HG02884 (cell line): Measurements from ENCODE around the gene PIK3CB.
A peak's percentile ranks its signal among the peaks of the same experiment; 100 is the strongest.

ENCODE experiments used
- ATAC-seq: cut with Tn5 transposase; IDR thresholded peaks from one replicate; pipeline ENCODE4 v1.9.1; 2021; ENCODE audit warnings: mild to moderate bottlenecking, moderate library complexity; ENCODE audit not compliant: unreplicated experiment

PIK3CB gene

GRCh38 chr3:138768125-138768524, 66.6 kb downstream of the PIK3CB start:
- no peak for ATAC-seq

- no peak for ATAC-seq
Measured at GRCh38 chr3:138767498-138768104, 67.1 kb downstream of the PIK3CB start.

- ATAC-seq: no peak
Measured at GRCh38 chr3:138761002-138761401, 73.7 kb downstream of the PIK3CB start.

- ATAC-seq: no peak
Measured at GRCh38 chr3:138748190-138748589, 86.5 kb downstream of the PIK3CB start.

GRCh38 chr3:138747225-138747624, 87.5 kb downstream of the PIK3CB start:
- ATAC-seq: no peak

- no peak for ATAC-seq
Measured at GRCh38 chr3:138740072-138740471, 94.7 kb downstream of the PIK3CB start.

GRCh38 chr3:138732456-138732855, 102.3 kb downstream of the PIK3CB start:
- no peak for ATAC-seq

- no peak for ATAC-seq
Measured at GRCh38 chr3:138726946-138727730, 107.6 kb downstream of the PIK3CB start.

- peak; percentile 60 for ATAC-seq
Measured at GRCh38 chr3:138726042-138726441, 108.7 kb downstream of the PIK3CB start.

- ATAC-seq: no peak
Measured at GRCh38 chr3:138725116-138725515, 109.6 kb downstream of the PIK3CB start.

GRCh38 chr3:138724443-138724842, 110.3 kb downstream of the PIK3CB start:
- ATAC-seq: no peak

- ATAC-seq: no peak
Measured at GRCh38 chr3:138718849-138719248, 115.9 kb downstream of the PIK3CB start.

- ATAC-seq: peak; percentile 82
Measured at GRCh38 chr3:138717348-138717747, 117.4 kb downstream of the PIK3CB start.

GRCh38 chr3:138712086-138712485, 122.6 kb downstream of the PIK3CB start:
- no peak for ATAC-seq

GRCh38 chr3:138705675-138706074, 129.1 kb downstream of the PIK3CB start:
- no peak for ATAC-seq

- ATAC-seq: no peak
Measured at GRCh38 chr3:138696666-138697370, 137.9 kb downstream of the PIK3CB start.

GRCh38 chr3:138694287-138695007, 140.3 kb downstream of the PIK3CB start:
- ATAC-seq: no peak

GRCh38 chr3:138692152-138692551, 142.6 kb downstream of the PIK3CB start:
- ATAC-seq: no peak

- ATAC-seq: no peak
Measured at GRCh38 chr3:138691351-138691750, 143.4 kb downstream of the PIK3CB start.

- no peak for ATAC-seq
Measured at GRCh38 chr3:138690036-138690435, 144.7 kb downstream of the PIK3CB start.

- no peak for ATAC-seq
Measured at GRCh38 chr3:138688871-138689299, 145.8 kb downstream of the PIK3CB start.
